Omental fat pad (tissue), 4 donors: ENCODE measurements around the gene CRACR2B. TPM values are rescaled to one million over a fixed set of nuclear protein-coding genes. Genes with fewer than 3 reads are reported as not detected.

ENCODE experiments used
- ATAC-seq: fragments of 150-250 bp; one replicate; pipeline ENCODE4 v1.9.1; 2016; ENCODE audit warnings: mild to moderate bottlenecking, moderate library complexity; ENCODE audit not compliant: low FRiP score
- DNase-seq: peaks from one replicate; pipeline ENCODE4 v3.0.0-alpha.2; 2019; ENCODE audit warnings: low spot score
- total RNA-seq, 4 donors: library from RNA; depleted of rRNA; stranded (reverse); fragments of >200 nt; gene quantifications; one replicate each; pipeline ENCODE4 v1.1.0, GENCODE V29; 2016
- TF ChIP-seq, protein P1 (sequence below), 3 donors: fragments of 450-650 bp; IDR thresholded peaks; one replicate each; pipeline ENCODE4 v1.5.1; 2016 to 2017; ENCODE audit warnings: antibody characterized with exemption in 3 of 3, mild to moderate bottlenecking in 3 of 3, moderate library complexity in 2 of 3

The CRACR2B gene
- 10 to 100 TPM in 1 of 4 donors, 1 to 10 TPM in 3; 6.3 to 39.7 (median 6.9) TPM for total RNA-seq

GRCh38 chr11:827897-828192, at the start of gene CRACR2B:
CRACR2B (plus strand) TSS chr11:827919; CDS start chr11:828608, 689 bp downstream.
- TF ChIP-seq, protein P1, sequence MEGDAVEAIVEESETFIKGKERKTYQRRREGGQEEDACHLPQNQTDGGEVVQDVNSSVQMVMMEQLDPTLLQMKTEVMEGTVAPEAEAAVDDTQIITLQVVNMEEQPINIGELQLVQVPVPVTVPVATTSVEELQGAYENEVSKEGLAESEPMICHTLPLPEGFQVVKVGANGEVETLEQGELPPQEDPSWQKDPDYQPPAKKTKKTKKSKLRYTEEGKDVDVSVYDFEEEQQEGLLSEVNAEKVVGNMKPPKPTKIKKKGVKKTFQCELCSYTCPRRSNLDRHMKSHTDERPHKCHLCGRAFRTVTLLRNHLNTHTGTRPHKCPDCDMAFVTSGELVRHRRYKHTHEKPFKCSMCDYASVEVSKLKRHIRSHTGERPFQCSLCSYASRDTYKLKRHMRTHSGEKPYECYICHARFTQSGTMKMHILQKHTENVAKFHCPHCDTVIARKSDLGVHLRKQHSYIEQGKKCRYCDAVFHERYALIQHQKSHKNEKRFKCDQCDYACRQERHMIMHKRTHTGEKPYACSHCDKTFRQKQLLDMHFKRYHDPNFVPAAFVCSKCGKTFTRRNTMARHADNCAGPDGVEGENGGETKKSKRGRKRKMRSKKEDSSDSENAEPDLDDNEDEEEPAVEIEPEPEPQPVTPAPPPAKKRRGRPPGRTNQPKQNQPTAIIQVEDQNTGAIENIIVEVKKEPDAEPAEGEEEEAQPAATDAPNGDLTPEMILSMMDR (IDR thresholded peaks at IDR 0.05), result no peak
- DNase-seq (no peak), ATAC-seq (no peak)

DNA sequence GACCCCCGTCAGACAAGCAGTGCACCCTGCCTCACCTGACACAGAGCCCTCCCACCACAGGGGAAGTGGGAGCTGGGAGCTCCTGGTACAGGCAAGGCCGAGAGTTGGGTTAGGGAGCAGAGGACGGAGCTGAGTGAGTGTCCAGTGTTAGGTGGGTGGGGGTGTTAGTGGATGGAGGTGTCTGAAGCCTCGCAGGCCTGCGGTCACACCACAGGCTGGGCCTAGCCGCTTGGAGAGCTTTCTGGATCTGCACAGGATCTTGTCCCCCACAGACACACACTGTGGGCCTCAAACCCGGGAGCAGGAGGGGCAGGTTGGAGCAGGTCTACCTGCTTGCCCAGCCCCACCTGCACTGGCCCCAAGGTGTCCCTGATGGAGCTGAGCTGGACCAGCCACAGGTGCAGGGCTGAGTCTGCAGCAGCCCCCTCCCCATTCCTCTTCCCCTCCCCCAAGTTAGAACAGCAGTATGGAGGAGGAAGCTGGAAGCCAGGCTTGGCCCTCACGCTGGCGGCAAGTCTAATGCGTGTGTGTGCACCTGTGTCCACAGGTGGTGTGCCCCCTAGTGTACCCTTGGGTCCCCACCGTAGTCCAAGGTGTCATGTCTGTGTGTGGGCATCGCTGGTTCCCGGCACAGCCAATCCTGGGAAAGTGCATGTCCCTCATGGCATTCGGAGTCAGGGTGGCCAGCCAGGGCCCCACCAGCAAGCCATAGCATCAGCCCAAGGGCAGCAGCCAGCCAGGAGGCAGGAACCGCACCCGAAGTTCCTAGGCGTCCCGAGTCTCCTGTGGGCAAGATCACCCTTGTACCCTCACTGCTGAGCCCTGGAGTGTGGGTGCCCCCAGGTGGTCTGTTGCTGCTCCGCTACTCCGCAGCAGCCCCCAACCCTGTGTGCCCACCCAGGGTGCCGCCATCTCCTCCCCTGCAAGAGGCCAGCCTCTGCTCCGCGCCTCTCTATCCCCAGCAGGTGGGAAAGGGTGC, 48.5 kb upstream of the CRACR2B start:
- DNase-seq, result no peak
- ATAC-seq, result no peak
- TF ChIP-seq, protein P1 (IDR thresholded peaks at IDR 0.05), result no peak

GRCh38 chr11:779955-780532, 47.7 kb upstream of the CRACR2B start:
- ATAC-seq, result no peak
- TF ChIP-seq, protein P1 (IDR thresholded peaks at IDR 0.05), result no peak
- no peak for DNase-seq

DNA sequence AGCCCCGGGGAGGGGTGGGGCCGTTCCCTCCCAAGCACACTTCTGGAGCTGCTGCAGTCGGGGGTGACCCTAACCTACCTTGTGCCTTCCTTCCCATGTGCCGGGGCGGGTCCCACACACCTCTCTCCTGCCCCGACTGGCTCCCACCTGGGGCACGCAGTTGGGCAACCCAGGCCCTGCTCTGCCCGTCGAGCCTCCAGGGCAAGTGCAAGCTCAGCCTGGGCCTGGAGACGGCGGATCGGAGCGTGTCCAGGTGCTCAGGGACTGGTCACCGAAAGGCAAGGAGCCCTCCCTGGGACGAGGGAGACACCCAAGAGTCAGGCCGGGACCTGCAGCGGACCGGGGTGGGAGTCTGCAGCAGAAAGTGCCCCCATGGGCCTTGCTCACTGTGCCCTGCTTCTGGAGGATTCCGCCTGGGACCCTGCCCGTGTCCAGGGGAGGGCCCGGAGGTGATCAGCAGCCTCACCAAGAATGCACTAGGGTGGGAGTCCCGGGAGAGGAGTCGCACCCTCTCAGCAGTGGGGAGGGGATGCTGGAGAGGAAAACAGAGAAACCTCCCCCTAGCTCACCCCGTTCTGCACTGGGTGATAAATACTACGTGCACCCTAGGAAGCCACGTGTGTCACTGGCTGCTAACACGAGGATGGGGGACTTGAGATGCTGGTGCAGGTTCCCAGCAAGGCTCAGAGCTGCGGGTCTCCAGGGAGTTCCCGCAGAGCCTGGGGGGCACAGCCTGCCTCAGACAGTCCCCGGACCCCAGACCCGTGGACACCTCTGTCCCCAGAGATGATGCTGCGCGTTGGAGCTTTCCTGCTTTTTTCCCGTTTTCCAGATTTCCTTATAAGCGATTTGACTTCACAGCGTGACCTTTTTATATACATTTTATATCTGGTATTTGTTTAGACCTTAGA, 45.2 kb upstream of the CRACR2B start:
- DNase-seq (no peak), ATAC-seq (no peak)
- TF ChIP-seq, protein P1 (IDR thresholded peaks at IDR 0.05), result no peak

GRCh38 chr11:783581-784015, 44.1 kb upstream of the CRACR2B start:
- TF ChIP-seq, protein P1 (IDR thresholded peaks at IDR 0.05), result no peak
- ATAC-seq, result peak; percentile 92
- no peak for DNase-seq

- DNase-seq (no peak), ATAC-seq (no peak)
- TF ChIP-seq, protein P1 (IDR thresholded peaks at IDR 0.05), result no peak
Observed at GRCh38 chr11:786235-787083, 41.3 kb upstream of the CRACR2B start.
